Activated CD4-positive, alpha-beta T cell treated with anti-CD3 and anti-CD28 coated beads, Interleukin-10, Interleukin-2, amounts not matched to agents 100 ng/mL and 50 ng/mL, durations not matched to agents 16 hours and 8 hours (primary cell): ENCODE results near the gene MON1A.
"Not testable (repeated sequence)": the region's sequence is repeated elsewhere in the genome, so short reads cannot be mapped to it uniquely, and the experiment has no call there.

ENCODE experiments used
- DNase-seq: peaks from one replicate; pipeline ENCODE4 v3.0.0-alpha.2; 2020

MON1A gene

DNA sequence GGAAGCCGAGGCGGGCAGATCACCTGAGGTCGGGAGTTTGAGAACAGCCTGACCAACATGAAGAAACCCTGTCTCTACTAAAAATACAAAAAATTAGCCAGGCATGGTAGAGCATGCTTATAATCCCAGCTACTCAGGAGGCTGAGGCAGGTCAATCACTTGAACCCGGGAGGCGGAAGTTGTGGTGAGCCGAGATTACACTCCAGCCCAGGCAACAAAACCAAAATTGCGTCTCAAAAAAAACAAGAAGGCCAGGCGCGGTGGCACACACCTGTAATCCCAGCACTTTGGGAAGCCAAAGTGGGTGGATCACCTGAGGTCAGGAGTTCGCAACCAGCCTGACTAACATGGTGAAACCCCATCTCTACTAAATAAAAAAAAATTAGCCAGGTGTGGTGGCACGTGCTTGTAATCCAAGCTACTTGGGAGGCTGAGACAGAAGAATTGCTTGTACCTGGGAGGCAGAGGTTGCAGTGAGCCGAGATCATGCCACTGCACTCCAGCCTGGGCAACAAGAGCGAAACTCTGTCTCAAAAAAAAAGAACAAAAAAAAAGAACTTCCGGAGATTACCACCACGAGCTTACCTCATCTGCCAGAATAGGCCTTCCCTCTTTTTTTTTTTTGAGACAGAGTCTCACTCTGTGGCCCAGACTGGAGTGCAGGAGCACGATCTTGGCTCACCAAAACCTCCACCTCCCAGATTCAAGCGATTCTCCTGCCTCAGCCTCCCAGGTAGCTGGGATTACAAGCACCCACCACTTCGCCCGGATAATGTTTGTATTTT, 11.6 kb downstream of the MON1A start:
- not testable (repeated sequence) for DNase-seq

DNA sequence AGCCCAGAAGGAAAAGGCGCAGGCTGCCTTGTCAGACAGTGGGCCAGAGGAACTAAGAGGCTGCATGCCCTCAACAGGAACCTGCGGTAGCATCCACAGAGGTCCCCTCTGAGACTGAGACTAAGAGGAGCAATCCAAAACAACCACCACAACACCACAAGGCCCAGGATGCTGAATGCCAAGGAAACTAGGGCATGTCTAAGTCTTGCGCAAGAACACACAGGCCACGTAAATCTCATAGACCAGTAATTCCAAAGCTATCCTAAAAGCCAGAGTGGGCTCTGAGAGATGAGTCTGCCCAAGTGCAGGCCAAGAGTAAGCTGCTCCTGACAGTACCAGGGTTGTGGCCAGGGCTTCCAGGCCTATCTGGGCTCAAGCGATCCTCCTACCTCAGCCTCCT, 12.9 kb downstream of the MON1A start:
- DNase-seq: no peak

DNA sequence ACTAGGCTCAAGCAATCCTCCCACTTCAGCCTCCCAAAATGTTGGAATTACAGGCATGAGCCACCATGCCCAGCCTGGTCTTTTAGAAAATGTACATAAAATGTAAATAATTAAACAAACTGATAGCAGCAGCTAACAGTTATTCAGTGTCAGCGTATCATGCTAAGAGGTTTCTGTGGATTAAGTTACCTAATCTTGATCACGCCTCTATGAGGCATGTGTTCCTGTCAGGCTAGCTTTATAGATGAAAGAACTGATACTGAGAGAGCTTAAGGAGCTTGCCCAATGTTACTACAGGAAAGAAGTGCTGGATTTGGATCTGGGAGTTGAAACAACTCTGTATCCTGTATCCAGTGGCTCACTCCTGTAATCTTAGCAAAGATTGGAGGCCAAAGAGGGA, 14.7 kb downstream of the MON1A start:
- DNase-seq: no peak

GRCh38 chr3:49912881-49913281, 16.7 kb downstream of the MON1A start:
- DNase-seq: no peak

GRCh38 chr3:49911611-49912010, 18.0 kb downstream of the MON1A start:
- DNase-seq: no peak

DNA sequence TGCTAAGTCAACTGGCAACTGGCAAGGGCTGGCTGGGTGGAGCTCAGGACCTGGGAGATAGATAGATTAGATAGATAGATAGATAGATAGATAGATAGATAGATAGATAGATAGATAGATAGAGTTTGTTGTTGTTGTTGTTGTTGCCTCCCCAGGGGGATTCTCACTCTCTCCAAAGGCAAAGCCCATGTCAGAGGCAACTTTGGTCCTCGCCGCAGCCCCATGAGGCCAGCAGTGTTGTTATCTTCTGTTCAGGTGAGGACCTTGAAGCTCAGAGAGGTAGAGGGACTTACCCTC, 18.5 kb downstream of the MON1A start:
- DNase-seq: no peak

GRCh38 chr3:49910409-49911123, 19.0 kb downstream of the MON1A start:
- DNase-seq: no peak

DNA sequence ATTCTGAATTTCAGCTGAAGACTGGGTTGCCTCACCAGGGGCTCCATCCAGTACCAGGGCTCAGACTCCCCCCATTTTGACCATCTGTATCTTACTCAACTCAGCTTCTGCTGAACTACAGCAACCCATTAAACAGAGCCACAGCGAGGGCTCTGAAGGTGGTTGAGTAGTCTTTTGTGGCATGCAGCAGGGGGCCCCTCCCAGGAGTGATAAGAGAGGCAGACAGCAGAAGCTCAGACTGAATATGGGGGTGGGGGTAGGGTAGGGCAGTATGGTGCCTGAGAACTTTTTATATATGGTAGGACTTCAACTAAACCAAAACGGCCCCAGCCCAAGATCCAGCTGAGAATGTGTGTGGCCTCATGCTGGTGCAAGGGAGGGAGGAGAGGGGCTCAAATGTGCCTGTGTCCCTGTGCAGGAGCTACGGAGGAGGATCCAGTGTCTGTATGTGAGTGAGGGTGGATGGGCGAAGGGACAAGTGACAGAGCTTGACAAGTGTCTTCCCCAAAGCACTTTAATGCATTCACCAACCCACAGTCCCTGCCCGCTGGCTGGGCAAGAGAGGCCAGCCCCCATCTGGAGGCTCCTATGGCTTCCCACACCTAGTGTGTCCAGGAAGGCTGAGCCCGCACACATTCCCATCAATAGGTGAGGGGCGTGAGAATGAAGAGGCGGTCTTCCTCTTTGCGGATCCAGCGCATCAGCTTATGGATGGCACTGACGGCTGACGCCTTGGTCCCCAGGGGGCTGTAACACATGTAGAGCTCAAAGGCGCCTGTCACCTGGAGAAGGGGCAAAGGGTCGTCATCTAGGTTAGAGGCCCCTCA, 21.0 kb downstream of the MON1A start:
- DNase-seq: no peak

DNA sequence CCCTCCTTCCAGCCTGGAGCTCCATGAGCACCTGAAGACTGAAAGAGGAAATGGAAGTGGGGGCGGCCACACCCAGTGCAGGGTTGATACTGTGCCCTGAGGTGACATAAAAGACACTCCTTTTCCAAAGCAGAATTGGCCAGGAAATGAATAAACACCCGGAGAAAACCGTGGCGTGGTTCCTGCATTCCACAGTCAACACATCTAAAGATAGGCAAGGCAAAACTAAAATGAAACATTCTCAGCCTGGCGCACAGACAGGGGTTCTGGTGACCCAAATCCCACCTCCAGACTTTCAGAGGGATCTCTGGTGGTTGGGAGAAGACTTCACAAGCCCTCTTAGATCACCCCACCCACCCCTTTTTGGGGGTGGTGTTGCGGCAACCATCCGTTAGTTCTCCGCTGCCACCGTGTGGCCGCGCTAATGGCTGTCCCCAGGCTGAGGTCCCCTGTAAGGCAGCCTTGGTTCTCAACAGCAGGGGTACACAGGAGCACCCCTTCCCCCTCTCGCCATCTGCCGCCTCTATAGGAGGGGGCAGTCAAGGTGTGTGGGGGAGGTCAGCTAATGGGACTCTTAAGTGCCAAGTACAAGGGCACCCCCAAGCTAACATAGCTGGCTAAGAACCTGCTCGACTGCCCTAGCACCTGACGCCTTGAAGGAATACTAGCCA, 23.4 kb downstream of the MON1A start:
- peak; percentile 42 for DNase-seq

- not testable (repeated sequence) for DNase-seq
These were observed 25.2 kb downstream of the MON1A start for GRCh38 chr3:49904448-49904847.

GRCh38 chr3:49903451-49904424, 25.9 kb downstream of the MON1A start, which contains the start of gene MST1R:
MST1R (minus strand) TSS chr3:49903873; CDS start chr3:49903609, 264 bp downstream.
- peak; percentile 86 for DNase-seq

DNA sequence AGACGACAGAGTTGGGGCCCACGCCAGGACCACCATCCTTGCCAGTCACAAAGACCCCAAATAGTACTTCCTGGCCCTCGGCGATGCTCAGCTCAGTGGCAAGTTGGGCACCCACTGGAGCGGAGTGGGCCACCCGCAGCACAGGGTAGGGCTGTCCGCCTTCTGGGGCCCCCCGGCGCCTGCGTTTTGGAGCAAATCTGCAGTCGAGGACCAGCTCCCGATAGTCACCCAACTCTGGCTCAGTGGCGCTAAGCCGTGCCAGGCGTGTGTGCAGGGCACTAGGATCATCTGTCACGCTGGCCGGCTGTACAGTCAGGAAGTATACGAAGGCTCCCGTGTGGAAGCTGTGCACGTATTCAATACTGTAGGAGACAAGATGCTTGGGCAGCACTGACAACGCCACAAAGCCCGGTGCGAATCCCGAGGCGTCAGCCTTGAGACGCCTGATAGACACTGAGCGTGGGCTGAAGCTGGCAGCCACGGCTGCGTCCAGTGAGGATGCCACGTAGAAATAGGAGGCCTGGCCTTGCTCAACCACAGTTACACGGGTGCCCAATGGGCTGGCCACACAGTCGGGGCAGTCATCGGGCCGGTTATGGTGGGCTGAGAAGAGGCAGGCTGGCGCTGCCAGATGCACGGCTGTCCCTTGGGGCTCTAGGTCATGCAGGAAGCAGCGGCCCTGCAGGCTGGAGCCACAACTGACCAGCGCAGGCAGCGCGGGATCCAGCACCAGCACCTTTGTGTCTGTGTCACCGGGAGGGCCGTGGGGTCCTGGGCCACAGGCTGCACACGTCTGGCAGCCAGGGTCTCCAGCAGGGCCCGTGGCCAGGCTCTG, 26.9 kb downstream of the MON1A start:
- no peak for DNase-seq

DNA sequence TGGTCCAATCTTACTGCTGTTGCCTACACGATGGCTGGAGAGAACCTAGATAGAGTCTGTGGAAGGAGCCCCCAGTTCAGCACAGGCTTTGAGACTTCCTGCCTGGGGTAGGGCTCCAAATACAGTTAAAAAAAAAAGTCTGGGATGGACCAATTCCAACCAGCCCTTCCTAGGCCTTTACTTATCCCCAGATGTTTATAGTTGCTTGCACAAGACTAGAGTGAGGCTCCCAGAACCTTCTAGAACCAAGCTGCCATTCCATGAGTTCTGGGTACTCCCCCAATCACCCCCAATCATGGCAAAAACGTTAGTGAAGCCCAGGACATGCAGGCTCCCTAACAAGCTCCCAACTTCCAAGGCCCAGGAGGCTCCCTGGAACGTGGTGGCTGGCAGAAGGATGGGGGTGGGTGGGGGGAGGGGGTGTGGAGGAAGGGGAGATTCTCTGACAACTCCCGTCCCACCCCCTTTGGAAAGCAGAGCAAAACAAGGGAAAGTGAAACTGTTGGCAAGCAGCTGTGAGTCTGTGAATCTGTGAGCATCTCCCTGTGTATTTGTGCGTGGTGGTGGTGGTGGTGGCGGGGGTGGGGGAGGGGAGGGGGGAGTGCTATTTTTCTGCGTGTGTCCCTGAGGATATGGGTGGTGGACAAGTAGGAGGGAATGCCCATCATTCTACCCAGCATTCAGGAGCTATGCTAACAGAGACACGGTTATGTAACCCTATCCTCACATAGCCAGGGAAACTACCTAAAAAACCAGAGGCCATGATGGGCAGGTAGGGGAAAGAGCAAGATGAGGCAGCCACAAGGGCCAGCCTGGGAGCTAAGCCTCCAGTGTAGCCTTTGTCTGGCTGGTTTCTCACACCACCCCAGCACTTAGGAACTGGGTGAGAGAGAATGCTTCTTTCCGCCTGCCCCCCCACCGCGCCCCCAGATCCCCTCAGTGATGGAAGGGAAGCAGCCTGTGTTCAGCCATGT, 28.0 kb downstream of the MON1A start:
- no peak for DNase-seq

DNA sequence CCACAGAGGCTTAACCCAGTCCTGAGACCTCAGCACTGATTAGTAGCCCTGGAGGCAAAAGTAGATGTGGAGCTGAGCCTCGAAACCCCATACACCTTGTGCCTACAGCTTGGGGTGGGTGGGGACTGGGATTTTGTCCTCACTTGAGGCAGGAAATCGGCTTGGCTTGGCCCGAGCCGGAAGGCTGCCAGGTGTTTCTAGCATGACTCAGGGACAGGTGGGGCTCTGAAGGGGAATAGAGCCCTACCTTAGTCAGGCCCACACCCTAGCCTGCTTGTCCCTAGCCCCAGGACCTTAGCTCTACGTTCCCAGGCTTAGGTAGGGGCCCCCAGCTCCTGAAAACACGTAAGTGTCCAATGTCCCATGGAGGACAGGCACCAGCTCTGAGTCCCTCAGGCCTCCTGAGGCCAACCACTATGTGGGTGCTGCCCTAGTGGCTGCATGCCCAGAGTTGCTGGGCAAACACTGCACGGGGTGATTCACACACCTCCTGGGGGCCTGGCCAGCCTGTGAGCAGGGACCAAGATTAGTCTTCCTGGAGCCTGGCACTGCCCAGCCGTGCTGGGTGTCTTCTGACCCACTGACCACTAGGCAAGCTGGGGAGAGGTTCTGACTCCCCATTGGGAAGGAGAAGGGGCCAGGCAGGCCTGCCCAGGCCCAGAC, 29.0 kb downstream of the MON1A start:
- DNase-seq: no peak

GRCh38 chr3:49899815-49900214, 29.8 kb downstream of the MON1A start:
- peak; percentile 15 for DNase-seq

GRCh38 chr3:49898991-49899390, 30.6 kb downstream of the MON1A start:
- no peak for DNase-seq

- DNase-seq: no peak
These were observed 33.3 kb downstream of the MON1A start for GRCh38 chr3:49896345-49896744.

DNA sequence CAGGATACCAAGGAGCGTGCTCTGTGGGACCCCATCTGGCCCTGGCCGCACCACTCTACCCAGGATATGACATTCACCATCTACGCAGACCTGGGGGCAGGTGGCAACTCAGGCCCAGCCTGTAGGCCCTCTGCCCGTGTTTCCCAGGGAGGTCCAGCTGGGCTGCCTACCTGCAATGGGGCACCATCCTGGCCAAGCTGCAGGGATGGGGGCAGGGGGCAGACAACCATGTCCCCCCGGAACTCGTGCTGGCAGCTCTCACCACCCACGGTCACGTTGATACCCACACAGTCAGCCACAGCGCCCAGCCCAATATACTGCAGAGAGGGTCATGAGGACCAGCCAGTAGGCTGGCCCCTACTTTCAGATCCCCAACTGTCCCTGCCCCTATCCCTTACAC, 33.8 kb downstream of the MON1A start:
- DNase-seq: no peak

GRCh38 chr3:49889296-49889695, 40.3 kb downstream of the MON1A start:
- DNase-seq: no peak
